Endodermal cell (in vitro differentiated cells): ENCODE data around the gene BAHCC1. TPM values are rescaled to one million over a fixed set of nuclear protein-coding genes. Genes with fewer than 3 reads are reported as not detected.

ENCODE experiments used
- DNase-seq: peaks from one replicate; pipeline ENCODE4 v3.0.0-alpha.2; 2017
- H3K27ac ChIP-seq: 2 replicates; pipeline ENCODE4 v1.5.1; 2013; ENCODE audit warnings: mild to moderate bottlenecking, low read depth, low read length, moderate library complexity
- H3K27me3 ChIP-seq: 2 replicates; pipeline ENCODE4 v1.6.1; 2013; ENCODE audit warnings: mild to moderate bottlenecking, low read length, moderate library complexity; ENCODE audit not compliant: insufficient read depth, control insufficient read depth, poor library complexity, severe bottlenecking
- H3K36me3 ChIP-seq: 2 replicates; pipeline ENCODE4 v1.7.0; 2013; ENCODE audit warnings: mild to moderate bottlenecking, low read length, moderate library complexity; ENCODE audit not compliant: control insufficient read depth, insufficient read depth
- H3K4me1 ChIP-seq: one replicate; pipeline ENCODE4 v1.7.0; 2013; ENCODE audit warnings: low read length; ENCODE audit not compliant: control insufficient read depth, insufficient read depth
- H3K4me3 ChIP-seq: 2 replicates; pipeline ENCODE4 v1.5.1; 2013; ENCODE audit warnings: mild to moderate bottlenecking, low read length, moderate library complexity
- H3K9ac ChIP-seq: 2 replicates; pipeline ENCODE4 v1.6.1; 2013; ENCODE audit warnings: mild to moderate bottlenecking, low read length, moderate library complexity; ENCODE audit not compliant: poor library complexity, severe bottlenecking; ENCODE audit errors: extremely low read depth
- H3K9me3 ChIP-seq: 2 replicates; pipeline ENCODE4 v1.6.1; 2013; ENCODE audit warnings: mild to moderate bottlenecking, low read length, moderate library complexity; ENCODE audit not compliant: control insufficient read depth
- H3K27ac Mint-ChIP-seq: 2 replicates; pipeline ENCODE4 v1.8.0; 2020; ENCODE audit warnings: mixed read lengths
- H3K27me3 Mint-ChIP-seq: 2 replicates; pipeline ENCODE4 v1.8.0; 2021; ENCODE audit warnings: mild to moderate bottlenecking, mixed read lengths; ENCODE audit not compliant: insufficient read depth
- H3K36me3 Mint-ChIP-seq: 2 replicates; pipeline ENCODE4 v1.8.0; 2020; ENCODE audit warnings: low read depth, mixed read lengths
- H3K4me1 Mint-ChIP-seq: 2 replicates; pipeline ENCODE4 v1.8.0; 2020; ENCODE audit warnings: mixed read lengths
- H3K4me3 Mint-ChIP-seq: 2 replicates; pipeline ENCODE4 v1.8.0; 2020; ENCODE audit warnings: mild to moderate bottlenecking, moderate library complexity, mixed read lengths
- H3K9me3 Mint-ChIP-seq: 2 replicates; pipeline ENCODE4 v1.8.0; 2020; ENCODE audit warnings: mild to moderate bottlenecking, mixed read lengths
- WGBS, 2 experiments: methylation state at CpG; one replicate each; pipeline versions ENCODE4 v1.1.5 to v1.1.7; 2013; ENCODE audit warnings: missing lambda C conversion rate in 2 of 2, mixed read lengths in 1 of 2; ENCODE audit not compliant: insufficient coverage in 1 of 2, insufficient read length in 1 of 2; 5-methylcytosine and 5-hydroxymethylcytosine counted together
- total RNA-seq, 2 donors: library from RNA; stranded (reverse); fragmentation: NEBNext Ultra II Directional in 1 of 2; extraction: Animal tissue kit (Norgen Biotek cat#: 25700) in 1 of 2; gene quantifications; 2 replicates in 1 of 2; 3 replicates in 1 of 2; pipeline ENCODE4 v1.2.1, GENCODE V29; 2021
- TF ChIP-seq, protein P1 (sequence below): fragments of 200-600 bp; sonication (generic); conservative IDR thresholded peaks from 2 replicates; pipeline ENCODE4 v1.5.0; 2021; ENCODE audit warnings: antibody characterized with exemption, mild to moderate bottlenecking

BAHCC1 gene
- total RNA-seq, 2 donors from 2014 or later, result 63.9 to 78.1 TPM

DNA sequence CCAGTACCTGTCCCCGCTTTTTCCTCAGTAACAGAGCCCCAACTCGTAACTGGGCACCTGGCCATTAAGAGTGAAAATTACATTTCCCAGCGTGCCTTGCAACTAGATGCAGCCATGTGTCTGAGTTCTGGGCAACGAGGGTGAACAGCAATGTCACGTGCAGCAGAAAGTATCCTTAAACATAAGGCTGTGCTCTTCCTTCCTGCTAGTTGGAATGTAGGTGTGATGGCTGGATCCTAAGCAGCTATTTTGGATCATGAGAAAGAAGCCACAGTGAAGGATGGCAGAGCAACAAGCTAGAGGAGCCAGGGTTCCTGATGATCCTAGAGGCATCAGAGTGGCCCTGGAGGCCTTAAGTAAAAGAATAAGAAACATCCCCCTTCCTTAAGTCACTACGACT, 81.4 kb downstream of the BAHCC1 start:
- H3K4me3 ChIP-seq, result no peak overlapping the region
- no peaks in the 10 kb centered on the region for H3K36me3 ChIP-seq
- no peak overlapping the region for H3K9ac ChIP-seq
- Mint-ChIP-seq H3K27me3 (peaks cover 32% of the 10 kb centered on the region), H3K36me3 (no peaks in the 10 kb centered on the region), H3K9me3 (peaks cover 4% of the 10 kb centered on the region), H3K4me3 (no peak overlapping the region), H3K27ac (no peak overlapping the region), H3K4me1 (peaks cover 7% of the 10 kb centered on the region)
- TF ChIP-seq, protein P1, sequence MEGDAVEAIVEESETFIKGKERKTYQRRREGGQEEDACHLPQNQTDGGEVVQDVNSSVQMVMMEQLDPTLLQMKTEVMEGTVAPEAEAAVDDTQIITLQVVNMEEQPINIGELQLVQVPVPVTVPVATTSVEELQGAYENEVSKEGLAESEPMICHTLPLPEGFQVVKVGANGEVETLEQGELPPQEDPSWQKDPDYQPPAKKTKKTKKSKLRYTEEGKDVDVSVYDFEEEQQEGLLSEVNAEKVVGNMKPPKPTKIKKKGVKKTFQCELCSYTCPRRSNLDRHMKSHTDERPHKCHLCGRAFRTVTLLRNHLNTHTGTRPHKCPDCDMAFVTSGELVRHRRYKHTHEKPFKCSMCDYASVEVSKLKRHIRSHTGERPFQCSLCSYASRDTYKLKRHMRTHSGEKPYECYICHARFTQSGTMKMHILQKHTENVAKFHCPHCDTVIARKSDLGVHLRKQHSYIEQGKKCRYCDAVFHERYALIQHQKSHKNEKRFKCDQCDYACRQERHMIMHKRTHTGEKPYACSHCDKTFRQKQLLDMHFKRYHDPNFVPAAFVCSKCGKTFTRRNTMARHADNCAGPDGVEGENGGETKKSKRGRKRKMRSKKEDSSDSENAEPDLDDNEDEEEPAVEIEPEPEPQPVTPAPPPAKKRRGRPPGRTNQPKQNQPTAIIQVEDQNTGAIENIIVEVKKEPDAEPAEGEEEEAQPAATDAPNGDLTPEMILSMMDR, result no peak
- no peaks in the 10 kb centered on the region for H3K9me3 ChIP-seq
- 91 to 92% methylated on average over 6 of the region's 6 CpGs for WGBS, 2 experiments
- H3K27me3 ChIP-seq, result peaks cover 13% of the 10 kb centered on the region
- peaks cover 4% of the 10 kb centered on the region for H3K4me1 ChIP-seq
- no peak for DNase-seq
- H3K27ac ChIP-seq, result no peak overlapping the region

DNA sequence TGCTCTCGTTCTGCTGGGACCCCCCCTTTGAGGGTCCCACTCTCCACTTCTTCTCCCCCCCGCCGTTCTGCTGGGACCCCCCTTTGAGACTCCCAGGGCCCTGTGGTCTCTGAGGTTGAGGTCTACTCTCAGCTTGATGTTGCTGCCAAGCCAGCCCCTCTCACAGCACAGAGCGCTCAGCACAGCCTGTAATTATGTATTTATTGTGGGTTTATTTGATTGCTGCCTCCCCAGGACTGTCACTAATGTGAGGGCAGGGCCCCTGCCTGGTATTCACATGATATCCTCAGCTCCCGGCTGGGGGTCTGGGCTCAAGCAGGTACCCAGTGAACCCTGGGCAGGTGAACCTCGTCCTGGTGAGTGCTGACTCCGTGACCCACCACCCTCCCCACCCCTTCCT, 81.9 kb downstream of the BAHCC1 start:
- no peak overlapping the region for H3K9ac ChIP-seq
- DNase-seq, result no peak
- Mint-ChIP-seq H3K4me1 (peaks cover 7% of the 10 kb centered on the region), H3K27me3 (peaks cover 37% of the 10 kb centered on the region), H3K27ac (no peak overlapping the region), H3K9me3 (peaks cover 3% of the 10 kb centered on the region), H3K4me3 (no peak overlapping the region), H3K36me3 (no peaks in the 10 kb centered on the region)
- H3K4me3 ChIP-seq, result no peak overlapping the region
- no peaks in the 10 kb centered on the region for H3K9me3 ChIP-seq
- H3K36me3 ChIP-seq, result no peaks in the 10 kb centered on the region
- 80 to 93% methylated on average over 2 to 5 of the region's 7 CpGs for WGBS, 2 experiments
- H3K27ac ChIP-seq, result no peak overlapping the region
- H3K4me1 ChIP-seq, result peaks cover 4% of the 10 kb centered on the region
- TF ChIP-seq, protein P1, result no peak
- H3K27me3 ChIP-seq, result peaks cover 18% of the 10 kb centered on the region

DNA sequence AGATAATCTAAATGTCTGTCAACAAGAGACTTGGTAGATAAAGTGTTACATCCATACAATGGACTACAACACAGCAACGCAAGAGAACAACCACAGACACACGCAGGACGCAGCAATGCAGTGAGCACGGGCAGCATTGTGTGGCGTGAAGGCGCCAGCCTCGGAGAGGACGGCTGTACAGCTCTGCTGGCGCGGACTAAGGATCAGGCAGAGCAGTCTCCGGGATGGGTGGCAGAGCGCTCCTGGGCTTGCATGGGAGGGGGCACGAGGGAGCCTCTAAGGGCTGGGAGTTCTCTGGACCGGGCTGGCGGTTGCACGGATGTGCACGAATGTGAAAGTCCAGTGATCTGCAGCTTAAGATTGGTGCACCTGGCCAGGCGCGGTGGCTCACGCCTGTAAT, 82.9 kb downstream of the BAHCC1 start:
- TF ChIP-seq, protein P1, result no peak
- H3K27me3 ChIP-seq, result peaks cover 28% of the 10 kb centered on the region
- H3K4me3 ChIP-seq, result no peak overlapping the region
- H3K4me1 ChIP-seq, result peaks cover 4% of the 10 kb centered on the region
- no peak overlapping the region for H3K9ac ChIP-seq
- H3K36me3 ChIP-seq, result no peaks in the 10 kb centered on the region
- peaks cover 3% of the 10 kb centered on the region for H3K9me3 Mint-ChIP-seq
- 92 to 94% methylated on average over 17 to 20 of the region's 20 CpGs for WGBS, 2 experiments
- no peaks in the 10 kb centered on the region for H3K9me3 ChIP-seq
- H3K27ac Mint-ChIP-seq, result no peak overlapping the region
- peaks cover 7% of the 10 kb centered on the region for H3K4me1 Mint-ChIP-seq
- no peak overlapping the region for H3K27ac ChIP-seq
- peaks cover 46% of the 10 kb centered on the region for H3K27me3 Mint-ChIP-seq
- DNase-seq, result no peak
- H3K36me3 Mint-ChIP-seq, result no peaks in the 10 kb centered on the region
- H3K4me3 Mint-ChIP-seq, result no peak overlapping the region
